Ascending aorta (tissue), 2 donors: ENCODE results near the gene ZNF37A. TPM values are rescaled to one million over a fixed set of nuclear protein-coding genes. Genes with fewer than 3 reads are reported as not detected.

ENCODE experiments used
- DNase-seq, 2 donors: peaks; one replicate each; pipeline ENCODE4 v3.0.0-alpha.2; 2019; ENCODE audit warnings: low spot score in 2 of 2
- H3K27ac ChIP-seq, 2 donors: fragments of 200-600 bp; sonication (generic); one replicate each; pipeline ENCODE4 v1.5.1; 2016 to 2017; ENCODE audit warnings: mild to moderate bottlenecking in 1 of 2
- H3K27me3 ChIP-seq: fragments of 200-600 bp; sonication (generic); one replicate; pipeline ENCODE4 v1.5.1; 2017
- H3K36me3 ChIP-seq, 2 donors: fragments of 200-600 bp; sonication (generic); one replicate each; pipeline ENCODE4 v1.5.1; 2016
- H3K4me1 ChIP-seq, 2 donors: fragments of 200-600 bp; sonication (generic); one replicate each; pipeline ENCODE4 v1.5.1; 2016 to 2017; ENCODE audit warnings: mild to moderate bottlenecking in 1 of 2
- H3K4me3 ChIP-seq, 2 donors: fragments of 200-600 bp; sonication (generic); one replicate each; pipeline ENCODE4 v1.5.1; 2016 to 2017; ENCODE audit warnings: mild to moderate bottlenecking in 1 of 2
- H3K9me3 ChIP-seq, 2 donors: fragments of 200-600 bp; sonication (generic); one replicate each; pipeline ENCODE4 v1.5.1; 2016
- intact Hi-C: fragments of 100-400 bp; cut with DNase I; formaldehyde crosslinking; loops from one replicate; pipeline ENCODE4 v1.15.1; 2023
- total RNA-seq: library from RNA; depleted of rRNA; stranded (reverse); fragments of >200 nt; gene quantifications from one replicate; pipeline ENCODE4 v1.1.0, GENCODE V29; 2016
- TF ChIP-seq, protein P1 (sequence below), 3 experiments: fragments of 200-600 bp in 2 of 3; fragments of 450-650 bp in 1 of 3; sonication (generic) in 2 of 3; IDR thresholded peaks; one replicate each; pipeline ENCODE4 v1.5.1; 2016 to 2019; ENCODE audit warnings: antibody characterized with exemption in 3 of 3, mild to moderate bottlenecking in 1 of 3, moderate library complexity in 1 of 3

Gene ZNF37A
- total RNA-seq, 1 donor from 2014 or later = 2.8 TPM

DNA sequence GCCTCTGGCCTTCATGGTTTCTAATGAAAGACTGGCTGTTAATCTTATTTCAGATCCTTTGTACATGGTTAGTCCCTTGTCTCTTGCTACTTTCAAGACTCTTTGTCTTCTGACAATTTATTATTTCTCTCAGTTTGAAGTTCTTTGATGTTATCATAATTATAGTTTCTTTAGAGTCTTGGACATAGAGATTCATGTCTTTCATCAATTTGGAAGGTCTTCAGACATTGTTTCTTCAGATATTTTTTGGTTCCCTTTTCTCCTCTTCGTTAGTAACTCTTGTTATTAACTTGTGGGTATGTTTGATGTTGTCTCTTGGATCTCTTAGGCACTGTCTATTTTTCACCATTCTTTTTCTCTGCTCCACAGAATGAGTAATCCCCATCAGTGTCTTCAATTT lies 8.7 kb downstream of the ZNF37A start:
- no peaks in the 10 kb centered on the region for H3K27me3 ChIP-seq
- H3K36me3 ChIP-seq = peaks cover 67 to 87% of the 10 kb centered on the region in 2 donors
- no peak overlapping the region for H3K27ac ChIP-seq
- no peak for DNase-seq
- TF ChIP-seq, protein P1, sequence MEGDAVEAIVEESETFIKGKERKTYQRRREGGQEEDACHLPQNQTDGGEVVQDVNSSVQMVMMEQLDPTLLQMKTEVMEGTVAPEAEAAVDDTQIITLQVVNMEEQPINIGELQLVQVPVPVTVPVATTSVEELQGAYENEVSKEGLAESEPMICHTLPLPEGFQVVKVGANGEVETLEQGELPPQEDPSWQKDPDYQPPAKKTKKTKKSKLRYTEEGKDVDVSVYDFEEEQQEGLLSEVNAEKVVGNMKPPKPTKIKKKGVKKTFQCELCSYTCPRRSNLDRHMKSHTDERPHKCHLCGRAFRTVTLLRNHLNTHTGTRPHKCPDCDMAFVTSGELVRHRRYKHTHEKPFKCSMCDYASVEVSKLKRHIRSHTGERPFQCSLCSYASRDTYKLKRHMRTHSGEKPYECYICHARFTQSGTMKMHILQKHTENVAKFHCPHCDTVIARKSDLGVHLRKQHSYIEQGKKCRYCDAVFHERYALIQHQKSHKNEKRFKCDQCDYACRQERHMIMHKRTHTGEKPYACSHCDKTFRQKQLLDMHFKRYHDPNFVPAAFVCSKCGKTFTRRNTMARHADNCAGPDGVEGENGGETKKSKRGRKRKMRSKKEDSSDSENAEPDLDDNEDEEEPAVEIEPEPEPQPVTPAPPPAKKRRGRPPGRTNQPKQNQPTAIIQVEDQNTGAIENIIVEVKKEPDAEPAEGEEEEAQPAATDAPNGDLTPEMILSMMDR (IDR thresholded peaks at IDR 0.05) = no peak
- intact Hi-C loops = no loop called here
- H3K4me1 ChIP-seq = no peaks in the 10 kb centered on the region
- H3K9me3 ChIP-seq = peaks cover 62 to 89% of the 10 kb centered on the region in 2 donors
- H3K4me3 ChIP-seq = no peak overlapping the region

DNA sequence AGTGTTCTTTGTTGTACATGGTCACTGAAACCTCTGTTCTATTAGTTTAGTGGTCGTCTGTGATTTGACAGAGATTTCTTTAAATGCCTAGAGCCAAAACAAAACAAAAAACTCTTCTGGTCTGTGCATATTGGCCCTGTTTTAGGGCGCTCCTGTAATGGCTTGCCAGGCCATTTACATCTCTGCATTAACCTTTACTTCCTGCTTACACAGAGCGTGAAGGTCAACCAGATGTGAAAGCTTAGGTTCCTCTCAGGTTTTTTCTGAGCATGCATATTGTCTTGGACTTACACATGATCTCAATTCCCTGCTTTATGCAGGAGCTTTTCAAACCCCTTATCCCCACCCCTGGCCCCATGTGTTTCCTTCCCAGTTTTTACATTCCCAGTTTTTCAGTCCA lies 9.6 kb downstream of the ZNF37A start:
- Histone ChIP-seq H3K4me1 (no peaks in the 10 kb centered on the region), H3K4me3 (no peak overlapping the region), H3K9me3 (peaks cover 70 to 97% of the 10 kb centered on the region in 2 donors), H3K27ac (no peak overlapping the region), H3K36me3 (peaks cover 60 to 78% of the 10 kb centered on the region in 2 donors), H3K27me3 (no peaks in the 10 kb centered on the region)
- TF ChIP-seq, protein P1 (IDR thresholded peaks at IDR 0.05) = no peak
- intact Hi-C loops = no loop called here
- no peak for DNase-seq

DNA sequence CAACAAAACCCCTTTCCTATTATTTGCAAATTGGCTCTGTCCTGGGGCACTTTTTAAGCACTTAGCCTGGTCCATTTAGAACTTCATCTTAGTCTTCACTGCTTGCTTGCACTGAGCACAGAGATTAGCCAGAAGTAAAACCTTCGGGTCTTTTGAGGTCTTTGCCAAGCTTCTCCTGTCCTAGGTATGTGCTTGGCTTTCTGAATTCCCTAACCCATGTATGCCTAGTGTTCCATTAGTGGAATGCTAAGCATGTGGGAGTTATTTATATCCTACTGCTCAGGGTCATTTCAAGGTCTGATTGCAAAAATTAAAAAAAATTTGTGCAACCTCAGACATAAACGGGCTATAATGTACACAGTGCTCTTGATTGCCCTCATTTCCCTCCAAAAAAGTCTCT lies 18.0 kb downstream of the ZNF37A start:
- TF ChIP-seq, protein P1 (IDR thresholded peaks at IDR 0.05) = no peak
- H3K27ac ChIP-seq = no peak overlapping the region
- DNase-seq = no peak
- peaks cover 83 to 98% of the 10 kb centered on the region in 2 donors for H3K9me3 ChIP-seq
- peaks cover 44 to 48% of the 10 kb centered on the region in 2 donors for H3K36me3 ChIP-seq
- no peaks in the 10 kb centered on the region for H3K4me1 ChIP-seq
- no peaks in the 10 kb centered on the region for H3K27me3 ChIP-seq
- no peak overlapping the region for H3K4me3 ChIP-seq
- intact Hi-C loops = no loop called here

DNA sequence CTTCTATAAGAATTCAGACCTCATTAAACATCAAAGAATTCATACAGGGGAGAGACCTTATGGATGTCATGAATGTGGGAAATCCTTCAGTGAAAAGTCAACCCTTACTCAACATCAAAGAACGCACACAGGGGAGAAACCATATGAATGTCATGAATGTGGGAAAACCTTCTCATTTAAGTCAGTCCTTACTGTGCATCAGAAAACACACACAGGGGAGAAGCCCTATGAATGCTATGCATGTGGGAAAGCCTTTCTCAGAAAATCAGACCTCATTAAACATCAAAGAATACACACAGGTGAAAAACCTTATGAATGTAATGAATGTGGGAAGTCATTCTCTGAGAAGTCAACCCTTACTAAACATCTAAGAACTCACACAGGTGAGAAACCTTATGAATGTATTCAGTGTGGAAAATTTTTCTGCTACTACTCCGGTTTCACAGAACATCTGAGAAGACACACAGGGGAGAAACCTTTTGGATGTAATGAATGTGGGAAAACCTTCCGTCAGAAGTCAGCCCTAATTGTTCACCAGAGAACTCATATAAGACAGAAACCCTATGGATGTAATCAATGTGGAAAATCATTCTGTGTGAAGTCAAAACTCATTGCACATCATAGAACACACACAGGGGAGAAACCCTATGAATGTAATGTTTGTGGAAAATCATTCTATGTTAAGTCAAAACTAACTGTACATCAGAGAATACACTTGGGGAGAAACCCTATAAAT lies 24.1 kb downstream of the ZNF37A start:
- Histone ChIP-seq H3K36me3 (peaks cover 56 to 57% of the 10 kb centered on the region in 2 donors), H3K27ac (no peak overlapping the region), H3K27me3 (no peaks in the 10 kb centered on the region), H3K4me1 (no peaks in the 10 kb centered on the region), H3K9me3 (peaks cover 99 to 100% of the 10 kb centered on the region in 2 donors), H3K4me3 (peak overlapping the region in 1 of 2 donors; percentile 23)
- intact Hi-C loops = no loop called here
- DNase-seq = no peak
- TF ChIP-seq, protein P1 (IDR thresholded peaks at IDR 0.05) = no peak

DNA sequence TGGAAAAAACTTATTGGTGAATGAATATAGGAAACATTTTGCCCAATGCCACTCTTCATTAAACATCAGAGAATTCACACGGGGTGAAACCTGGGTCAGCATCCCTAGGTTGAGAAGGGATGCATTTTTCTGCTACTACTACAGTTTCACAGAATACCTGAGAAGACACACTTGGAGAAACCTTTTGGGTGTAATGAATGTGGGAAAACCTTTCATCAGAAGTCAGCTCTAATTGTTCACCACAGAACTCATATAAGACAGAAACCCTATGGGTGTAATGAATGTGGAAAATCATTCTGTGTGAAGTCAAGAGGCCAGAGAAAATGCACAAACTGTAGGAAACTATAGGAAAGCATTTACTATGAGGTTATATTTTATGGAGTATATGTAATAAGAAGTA lies 24.9 kb downstream of the ZNF37A start:
- intact Hi-C loops = no loop called here
- Histone ChIP-seq H3K36me3 (peaks cover 48 to 49% of the 10 kb centered on the region in 2 donors), H3K9me3 (peaks cover 100% of the 10 kb centered on the region in 2 donors), H3K27ac (no peak overlapping the region), H3K4me1 (no peaks in the 10 kb centered on the region), H3K27me3 (no peaks in the 10 kb centered on the region), H3K4me3 (no peak overlapping the region)
- no peak for DNase-seq
- TF ChIP-seq, protein P1 (IDR thresholded peaks at IDR 0.05) = no peak
